Measurements from ENCODE around the gene KLHL8. TPM values are rescaled to one million over a fixed set of nuclear protein-coding genes. Genes with fewer than 3 reads are reported as not detected.
"Not testable (repeated sequence)": the region's sequence is repeated elsewhere in the genome, so short reads cannot be mapped to it uniquely, and the experiment has no call there.

KLHL8 gene
- total RNA-seq, 1 experiment from 2014 or later: 24.2 TPM

GRCh38 chr4:87147116-87147515 lies 73.3 kb downstream of the KLHL8 start:
- Histone ChIP-seq H3K9me3 (ENCODE audit: control insufficient read depth in 1 of 2, insufficient read depth in 1 of 2, low read depth in 1 of 2, low read length in 2 of 2) (no peaks in the 10 kb centered on the region), H3K9ac (ENCODE audit: low read length) (no peak overlapping the region), H3K27me3 (ENCODE audit: insufficient read depth, low read length) (no peaks in the 10 kb centered on the region), H3K4me1 (ENCODE audit: control insufficient read depth in 1 of 2, insufficient read depth in 2 of 2, low read length in 2 of 2) (no peaks in the 10 kb centered on the region), H3K79me2 (ENCODE audit: insufficient read depth, low read length) (no peaks in the 10 kb centered on the region), H4K20me1 (ENCODE audit: insufficient read depth) (no peaks in the 10 kb centered on the region), H3K27ac (ENCODE audit: low read depth, low read length) (no peak overlapping the region), H3K4me2 (ENCODE audit: low read length) (no peak overlapping the region), H2AFZ (ENCODE audit: low read depth, low read length, poor library complexity, severe bottlenecking) (no peak overlapping the region), H3K36me3 (ENCODE audit: control insufficient read depth in 1 of 2, insufficient read depth in 2 of 2, low read length in 2 of 2) (no peaks in the 10 kb centered on the region), H3K4me3 (replicated peaks in 1 of 2; ENCODE audit: low read depth in 1 of 2, low read length in 2 of 2) (no peak overlapping the region), H3K9me2 (ENCODE audit: insufficient read depth) (no peaks in the 10 kb centered on the region)
- CTCF ChIA-PET: interaction anchor here (5.1 kb wide), 1 partner anchor 225 kb away, joined by 31 read pairs; no protein-coding TSS in a partner anchor
- RAD21 ChIA-PET (ENCODE audit: low non-redundant PET in 1 of 2, low total read pairs in 2 of 2, uncharacterized antibody in 2 of 2, unreplicated experiment in 2 of 2): no interaction called here
- ATAC-seq (no peak), DNase-seq (ENCODE audit: low read depth, low spot score) (no peak)
- intact Hi-C loops (cut with micrococcal nuclease): no loop called here
- TF ChIP-seq RAD21 (IDR thresholded peaks at IDR 0.05; ENCODE audit: low read depth): no peak
- no peak for TF ChIP-seq SIN3A (IDR thresholded peaks at IDR 0.05; ENCODE audit: low read depth)
- TF ChIP-seq CEBPB (IDR thresholded peaks at IDR 0.05; ENCODE audit: low read depth): no peak
- no peak for TF ChIP-seq FOSL1 (IDR thresholded peaks at IDR 0.05; ENCODE audit: low read depth)
- no peak for TF ChIP-seq EZH2 (IDR thresholded peaks at IDR 0.05)
- no peak for TF ChIP-seq ZBTB33 (IDR thresholded peaks at IDR 0.05; ENCODE audit: extremely low read depth, insufficient replicate concordance, low read length)
- TF ChIP-seq ZNF274 (IDR thresholded peaks at IDR 0.05; ENCODE audit: low read depth, low read length): no peak
- TF ChIP-seq SRF (IDR thresholded peaks at IDR 0.05; ENCODE audit: low read depth): no peak
- TF ChIP-seq CTCF (IDR thresholded peaks at IDR 0.05 in 2 of 3, conservative IDR thresholded peaks at IDR 0.05 in 1 of 3; ENCODE audit: borderline replicate concordance in 1 of 3, insufficient read depth in 1 of 3, low read depth in 2 of 3, low read length in 2 of 3): no peak
- TF ChIP-seq JUND (IDR thresholded peaks at IDR 0.05): no peak
- no peak for TF ChIP-seq SP1 (IDR thresholded peaks at IDR 0.05; ENCODE audit: low read depth)
- TF ChIP-seq YY1 (IDR thresholded peaks at IDR 0.05; ENCODE audit: extremely low read depth, insufficient replicate concordance, low read depth, low read length): no peak
- no peak for TF ChIP-seq ZFX (IDR thresholded peaks at IDR 0.05)
- TF ChIP-seq ATF3 (IDR thresholded peaks at IDR 0.05): no peak
- no peak for TF ChIP-seq TCF7L2 (IDR thresholded peaks at IDR 0.05; ENCODE audit: borderline replicate concordance, extremely low read depth, insufficient read depth, insufficient read length)
- no TSS peak for BruUV-seq (replicated peaks)
- POLR2A ChIA-PET: no interaction called here

GRCh38 chr4:87145934-87146333 lies 74.5 kb downstream of the KLHL8 start:
- RAD21 ChIA-PET (ENCODE audit: low non-redundant PET in 1 of 2, low total read pairs in 2 of 2, uncharacterized antibody in 2 of 2, unreplicated experiment in 2 of 2); ATAC-seq; H3K27me3 ChIP-seq (ENCODE audit: insufficient read depth, low read length); BruUV-seq (replicated peaks); H3K9me2 ChIP-seq (ENCODE audit: insufficient read depth); H3K9ac ChIP-seq (ENCODE audit: low read length); POLR2A ChIA-PET; H2AFZ ChIP-seq (ENCODE audit: low read depth, low read length, poor library complexity, severe bottlenecking); H3K79me2 ChIP-seq (ENCODE audit: insufficient read depth, low read length); H4K20me1 ChIP-seq (ENCODE audit: insufficient read depth); CTCF ChIA-PET; DNase-seq (ENCODE audit: low read depth, low spot score); H3K36me3 ChIP-seq (ENCODE audit: control insufficient read depth in 1 of 2, insufficient read depth in 2 of 2, low read length in 2 of 2); intact Hi-C loops (cut with micrococcal nuclease); H3K27ac ChIP-seq (ENCODE audit: low read depth, low read length); H3K9me3 ChIP-seq (ENCODE audit: control insufficient read depth in 1 of 2, insufficient read depth in 1 of 2, low read depth in 1 of 2, low read length in 2 of 2); H3K4me2 ChIP-seq (ENCODE audit: low read length); H3K4me3 ChIP-seq (replicated peaks in 1 of 2; ENCODE audit: low read depth in 1 of 2, low read length in 2 of 2); H3K4me1 ChIP-seq (ENCODE audit: control insufficient read depth in 1 of 2, insufficient read depth in 2 of 2, low read length in 2 of 2): not testable (repeated sequence)

All from HCT116 (cell line).